Osteoblast (primary cell): ENCODE measurements around the gene UGT1A9. TPM values are rescaled to one million over a fixed set of nuclear protein-coding genes. Genes with fewer than 3 reads are reported as not detected.
A peak's percentile ranks its signal among the peaks of the same experiment; 100 is the strongest.

ENCODE experiments used
- DNase-seq: peaks from one replicate; pipeline ENCODE4 v3.0.0; 2011; ENCODE audit warnings: low spot score, mixed read lengths; ENCODE audit not compliant: insufficient read length; ENCODE audit errors: missing footprints
- H2AFZ ChIP-seq: 2 replicates; pipeline ENCODE4 v1.6.0; 2011; ENCODE audit warnings: mild to moderate bottlenecking, low read length
- H3K27ac ChIP-seq: 2 replicates; pipeline ENCODE4 v1.5.1; 2011; ENCODE audit warnings: mild to moderate bottlenecking, low read depth, low read length, moderate library complexity
- H3K27me3 ChIP-seq: 2 replicates; pipeline ENCODE4 v1.6.0; 2012; ENCODE audit warnings: mild to moderate bottlenecking, control low read depth, inconsistent platforms, low read length, moderate library complexity; ENCODE audit not compliant: insufficient read depth
- H3K36me3 ChIP-seq: 2 replicates; pipeline ENCODE4 v1.5.1; 2011; ENCODE audit warnings: mild to moderate bottlenecking, low read length, control low read depth, moderate library complexity; ENCODE audit not compliant: insufficient read depth
- H3K4me1 ChIP-seq: 2 replicates; pipeline ENCODE4 v1.5.1; 2011; ENCODE audit warnings: mild to moderate bottlenecking, low read length, control low read depth, moderate library complexity; ENCODE audit not compliant: insufficient read depth
- H3K4me2 ChIP-seq: 2 replicates; pipeline ENCODE4 v1.6.0; 2011; ENCODE audit warnings: mild to moderate bottlenecking, low read length; ENCODE audit not compliant: insufficient read depth
- H3K4me3 ChIP-seq: fragments of 200-600 bp; sonication (generic); 3 replicates; pipeline ENCODE4 v1.5.1; 2012; ENCODE audit warnings: mild to moderate bottlenecking, low read length, inconsistent platforms; ENCODE audit not compliant: insufficient read depth
- H3K79me2 ChIP-seq: 2 replicates; pipeline ENCODE4 v1.6.0; 2012; ENCODE audit warnings: mild to moderate bottlenecking, low read length, control low read depth, inconsistent platforms; ENCODE audit not compliant: insufficient read depth
- H3K9me3 ChIP-seq: 2 replicates; pipeline ENCODE4 v1.5.1; 2011; ENCODE audit warnings: low read depth, low read length, control low read depth
- H4K20me1 ChIP-seq: 2 replicates; pipeline ENCODE4 v1.6.0; 2012; ENCODE audit warnings: mild to moderate bottlenecking, low read length, control low read depth; ENCODE audit not compliant: insufficient read depth
- total RNA-seq: library from RNA; depleted of rRNA; stranded (reverse); fragments of >200 nt; gene quantifications from 2 replicates; pipeline ENCODE4 v1.2.3, GENCODE V29; 2012
- TF ChIP-seq, protein P1 (sequence below): IDR thresholded peaks from 2 replicates; pipeline ENCODE4 v1.5.1; 2011; ENCODE audit warnings: mild to moderate bottlenecking, low read depth, low read length, moderate library complexity; ENCODE audit errors: extremely low read depth

Gene UGT1A9
- total RNA-seq, 1 donor: not detected

- no peaks in the 10 kb centered on the region for H3K9me3 ChIP-seq
- no peaks in the 10 kb centered on the region for H3K4me1 ChIP-seq
- TF ChIP-seq, protein P1, sequence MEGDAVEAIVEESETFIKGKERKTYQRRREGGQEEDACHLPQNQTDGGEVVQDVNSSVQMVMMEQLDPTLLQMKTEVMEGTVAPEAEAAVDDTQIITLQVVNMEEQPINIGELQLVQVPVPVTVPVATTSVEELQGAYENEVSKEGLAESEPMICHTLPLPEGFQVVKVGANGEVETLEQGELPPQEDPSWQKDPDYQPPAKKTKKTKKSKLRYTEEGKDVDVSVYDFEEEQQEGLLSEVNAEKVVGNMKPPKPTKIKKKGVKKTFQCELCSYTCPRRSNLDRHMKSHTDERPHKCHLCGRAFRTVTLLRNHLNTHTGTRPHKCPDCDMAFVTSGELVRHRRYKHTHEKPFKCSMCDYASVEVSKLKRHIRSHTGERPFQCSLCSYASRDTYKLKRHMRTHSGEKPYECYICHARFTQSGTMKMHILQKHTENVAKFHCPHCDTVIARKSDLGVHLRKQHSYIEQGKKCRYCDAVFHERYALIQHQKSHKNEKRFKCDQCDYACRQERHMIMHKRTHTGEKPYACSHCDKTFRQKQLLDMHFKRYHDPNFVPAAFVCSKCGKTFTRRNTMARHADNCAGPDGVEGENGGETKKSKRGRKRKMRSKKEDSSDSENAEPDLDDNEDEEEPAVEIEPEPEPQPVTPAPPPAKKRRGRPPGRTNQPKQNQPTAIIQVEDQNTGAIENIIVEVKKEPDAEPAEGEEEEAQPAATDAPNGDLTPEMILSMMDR: no peak
- H4K20me1 ChIP-seq: no peaks in the 10 kb centered on the region
- no peak overlapping the region for H3K4me2 ChIP-seq
- no peaks in the 10 kb centered on the region for H3K79me2 ChIP-seq
- H2AFZ ChIP-seq: no peak overlapping the region
- no peaks in the 10 kb centered on the region for H3K36me3 ChIP-seq
- H3K27me3 ChIP-seq: no peaks in the 10 kb centered on the region
- H3K4me3 ChIP-seq: no peak overlapping the region
- peak; percentile 51 for DNase-seq
- no peak overlapping the region for H3K27ac ChIP-seq
These were observed 122.5 kb downstream of the UGT1A9 start for GRCh38 chr2:233794128-233794658.

DNA sequence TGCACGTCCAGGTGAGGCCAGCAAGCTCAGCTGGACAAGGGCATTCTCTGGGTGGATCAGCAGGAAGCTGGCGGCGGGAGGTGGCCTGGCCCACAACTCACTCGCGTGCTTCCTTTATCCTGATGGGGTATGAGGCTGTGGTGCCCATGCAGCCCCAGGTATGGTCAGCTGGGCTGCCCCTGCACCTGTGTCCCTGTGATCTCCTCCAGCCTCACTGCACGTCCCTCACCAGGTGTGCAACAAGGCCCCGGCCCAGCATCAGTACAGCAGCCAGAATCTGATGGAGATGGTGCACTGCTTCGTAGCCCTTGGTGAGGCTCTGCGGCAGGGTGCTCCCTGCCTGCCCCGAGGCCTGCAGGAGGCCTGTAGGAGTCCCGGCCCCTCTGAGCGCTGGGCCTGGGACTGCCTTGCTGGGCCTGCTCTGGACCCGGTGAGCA is 124.1 kb downstream of the UGT1A9 start:
- H3K4me1 ChIP-seq: no peaks in the 10 kb centered on the region
- no peak overlapping the region for H3K27ac ChIP-seq
- H3K27me3 ChIP-seq: no peaks in the 10 kb centered on the region
- H3K79me2 ChIP-seq: no peaks in the 10 kb centered on the region
- TF ChIP-seq, protein P1: no peak
- DNase-seq: peak; percentile 32
- H3K36me3 ChIP-seq: no peaks in the 10 kb centered on the region
- H4K20me1 ChIP-seq: no peaks in the 10 kb centered on the region
- H3K4me2 ChIP-seq: no peak overlapping the region
- H3K9me3 ChIP-seq: no peaks in the 10 kb centered on the region
- no peak overlapping the region for H2AFZ ChIP-seq
- H3K4me3 ChIP-seq: no peak overlapping the region

DNA sequence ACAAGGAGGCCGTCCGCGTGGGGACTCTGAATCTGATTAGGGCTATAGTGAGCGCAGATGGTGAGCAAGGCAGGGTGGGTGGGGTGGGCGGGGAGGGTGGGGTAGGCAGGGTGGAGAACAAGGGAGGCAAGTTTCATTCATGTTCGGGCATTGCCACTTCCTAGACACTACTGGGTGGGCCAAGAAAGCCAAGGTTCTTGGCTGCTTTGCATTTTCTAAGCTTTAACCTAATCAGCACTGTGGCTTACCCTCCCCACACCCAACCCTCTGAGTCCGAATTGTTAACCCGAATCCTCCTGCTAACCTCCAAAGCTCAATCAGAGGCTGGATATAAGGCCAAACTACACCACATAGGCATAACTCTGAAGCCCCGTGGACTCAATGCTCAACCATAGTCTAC is 124.6 kb downstream of the UGT1A9 start:
- H3K27me3 ChIP-seq: no peaks in the 10 kb centered on the region

GRCh38 chr2:233798335-233799086 is 126.8 kb downstream of the UGT1A9 start:
- H4K20me1 ChIP-seq: no peaks in the 10 kb centered on the region
- no peak overlapping the region for H2AFZ ChIP-seq
- no peak overlapping the region for H3K4me3 ChIP-seq
- no peaks in the 10 kb centered on the region for H3K36me3 ChIP-seq
- H3K9me3 ChIP-seq: no peaks in the 10 kb centered on the region
- H3K4me2 ChIP-seq: no peak overlapping the region
- no peaks in the 10 kb centered on the region for H3K79me2 ChIP-seq
- TF ChIP-seq, protein P1: no peak
- peak; percentile 49 for DNase-seq
- no peaks in the 10 kb centered on the region for H3K4me1 ChIP-seq
- peaks cover 5% of the 10 kb centered on the region for H3K27me3 ChIP-seq
- no peak overlapping the region for H3K27ac ChIP-seq

More for the DNA sequence above, 124.6 kb downstream of the UGT1A9 start:
- TF ChIP-seq, protein P1: no peak
- no peaks in the 10 kb centered on the region for H3K79me2 ChIP-seq
- no peak overlapping the region for H2AFZ ChIP-seq
- DNase-seq: peak; percentile 29
- H3K4me1 ChIP-seq: no peaks in the 10 kb centered on the region
- no peak overlapping the region for H3K4me2 ChIP-seq
- no peaks in the 10 kb centered on the region for H4K20me1 ChIP-seq
- no peaks in the 10 kb centered on the region for H3K9me3 ChIP-seq
- no peak overlapping the region for H3K27ac ChIP-seq
- no peaks in the 10 kb centered on the region for H3K36me3 ChIP-seq
- H3K4me3 ChIP-seq: no peak overlapping the region
